ENCODE results near the gene RBM17.
"Not testable (repeated sequence)": the region's sequence is repeated elsewhere in the genome, so short reads cannot be mapped to it uniquely, and the experiment has no call there.

RBM17 gene

GRCh38 chr10:6165221-6165725 lies 76.4 kb downstream of the RBM17 start:
- Histone ChIP-seq H3K27me3 (ENCODE audit: insufficient read depth, low read length, poor library complexity) (no peaks in the 10 kb centered on the region), H3K9ac (ENCODE audit: low read depth, low read length) (no peak overlapping the region; the same call in 1 of the 2 replicates), H3K4me1 (ENCODE audit: insufficient read depth, low read length) (peaks cover 69% of the 10 kb centered on the region), H3K79me2 (ENCODE audit: insufficient read depth, low read length) (peaks cover 70% of the 10 kb centered on the region), H3K36me3 (ENCODE audit: insufficient read depth, low read length) (peaks cover 26% of the 10 kb centered on the region), H3K4me2 (ENCODE audit: insufficient read depth, low read length) (peak overlapping the region; percentile 85), H2AFZ (ENCODE audit: low read depth, low read length) (no peak overlapping the region), H4K20me1 (ENCODE audit: insufficient read depth, low read length) (peaks cover 44% of the 10 kb centered on the region), H3K4me3 (ENCODE audit: low read depth in 1 of 2, low read length in 2 of 2) (peak overlapping the region in 1 of 2 experiments; percentile 74; a peak in 1 of 4 replicates), H3K27ac (ENCODE audit: low read length) (no peak overlapping the region), H3K9me3 (ENCODE audit: insufficient read depth, low read length, severe bottlenecking) (no peaks in the 10 kb centered on the region)
- ATAC-seq (ENCODE audit: insufficient read depth, low read depth) (no peak), DNase-seq (no peak)
- TF ChIP-seq EZH2 (IDR thresholded peaks at IDR 0.05; ENCODE audit: borderline replicate concordance, low read depth, low read length, severe bottlenecking), result no peak
- no peak for TF ChIP-seq CTCF (IDR thresholded peaks at IDR 0.05; ENCODE audit: borderline replicate concordance, extremely low read depth, low read length, poor library complexity, severe bottlenecking)

- not testable (repeated sequence) for H3K9ac ChIP-seq (ENCODE audit: low read depth, low read length)
- peaks cover 48% of the 10 kb centered on the region for H4K20me1 ChIP-seq (ENCODE audit: insufficient read depth, low read length)
- 0 out of 2 replicates have a peak overlapping the region, but pooled peaks have one; percentile 3 for H3K4me2 ChIP-seq (ENCODE audit: insufficient read depth, low read length)
Observed at GRCh38 chr10:6165933-6166332, 77.1 kb downstream of the RBM17 start.

More at GRCh38 chr10:6165933-6166332, 77.1 kb downstream of the RBM17 start:
- H3K36me3 ChIP-seq (ENCODE audit: insufficient read depth, low read length), result peaks cover 26% of the 10 kb centered on the region
- peaks cover 76% of the 10 kb centered on the region for H3K79me2 ChIP-seq (ENCODE audit: insufficient read depth, low read length)
- not testable (repeated sequence) for H3K9me3 ChIP-seq (ENCODE audit: insufficient read depth, low read length, severe bottlenecking); H2AFZ ChIP-seq (ENCODE audit: low read depth, low read length); H3K4me3 ChIP-seq (ENCODE audit: low read depth in 1 of 2, low read length in 2 of 2); H3K27ac ChIP-seq (ENCODE audit: low read length); H3K27me3 ChIP-seq (ENCODE audit: insufficient read depth, low read length, poor library complexity); ATAC-seq (ENCODE audit: insufficient read depth, low read depth); DNase-seq
- H3K4me1 ChIP-seq (ENCODE audit: insufficient read depth, low read length), result peaks cover 70% of the 10 kb centered on the region

All from DND-41 (cell line).